T1000 (cell line): ENCODE results near the gene CHKB.
"Not testable (repeated sequence)": the region's sequence is repeated elsewhere in the genome, so short reads cannot be mapped to it uniquely, and the experiment has no call there.

ENCODE experiments used
- DNase-seq: peaks from one replicate; lab custom pipeline; 2025; ENCODE audit warnings: mixed read lengths; lab: John Stamatoyannopoulos, UW

The CHKB gene

DNA sequence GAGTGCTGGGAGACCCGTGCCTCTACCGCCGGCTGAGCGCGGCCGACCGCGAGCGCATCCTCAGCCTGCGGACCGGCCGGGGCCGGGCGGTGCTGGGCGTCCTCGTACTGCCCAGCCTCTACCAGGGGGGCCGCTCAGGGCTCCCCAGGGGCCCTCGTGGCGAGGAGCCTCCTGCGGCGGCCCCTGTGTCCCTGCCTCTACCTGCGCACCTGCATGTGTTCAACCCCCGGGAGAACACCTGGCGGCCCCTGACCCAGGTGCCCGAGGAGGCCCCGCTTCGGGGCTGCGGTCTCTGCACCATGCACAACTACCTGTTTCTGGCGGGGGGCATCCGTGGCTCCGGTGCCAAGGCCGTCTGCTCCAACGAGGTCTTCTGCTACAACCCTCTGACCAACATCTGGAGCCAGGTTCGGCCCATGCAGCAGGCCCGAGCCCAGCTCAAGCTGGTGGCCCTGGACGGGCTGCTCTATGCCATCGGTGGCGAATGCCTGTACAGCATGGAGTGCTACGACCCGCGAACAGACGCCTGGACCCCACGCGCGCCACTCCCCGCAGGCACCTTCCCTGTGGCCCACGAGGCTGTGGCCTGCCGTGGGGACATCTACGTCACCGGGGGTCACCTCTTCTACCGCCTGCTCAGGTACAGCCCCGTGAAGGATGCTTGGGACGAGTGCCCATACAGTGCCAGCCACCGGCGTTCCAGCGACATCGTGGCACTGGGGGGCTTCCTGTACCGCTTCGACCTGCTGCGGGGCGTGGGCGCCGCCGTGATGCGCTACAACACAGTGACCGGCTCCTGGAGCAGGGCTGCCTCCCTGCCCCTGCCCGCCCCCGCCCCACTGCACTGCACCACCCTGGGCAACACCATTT is 33.5 kb downstream of the CHKB start:
- DNase-seq, result no peak

DNA sequence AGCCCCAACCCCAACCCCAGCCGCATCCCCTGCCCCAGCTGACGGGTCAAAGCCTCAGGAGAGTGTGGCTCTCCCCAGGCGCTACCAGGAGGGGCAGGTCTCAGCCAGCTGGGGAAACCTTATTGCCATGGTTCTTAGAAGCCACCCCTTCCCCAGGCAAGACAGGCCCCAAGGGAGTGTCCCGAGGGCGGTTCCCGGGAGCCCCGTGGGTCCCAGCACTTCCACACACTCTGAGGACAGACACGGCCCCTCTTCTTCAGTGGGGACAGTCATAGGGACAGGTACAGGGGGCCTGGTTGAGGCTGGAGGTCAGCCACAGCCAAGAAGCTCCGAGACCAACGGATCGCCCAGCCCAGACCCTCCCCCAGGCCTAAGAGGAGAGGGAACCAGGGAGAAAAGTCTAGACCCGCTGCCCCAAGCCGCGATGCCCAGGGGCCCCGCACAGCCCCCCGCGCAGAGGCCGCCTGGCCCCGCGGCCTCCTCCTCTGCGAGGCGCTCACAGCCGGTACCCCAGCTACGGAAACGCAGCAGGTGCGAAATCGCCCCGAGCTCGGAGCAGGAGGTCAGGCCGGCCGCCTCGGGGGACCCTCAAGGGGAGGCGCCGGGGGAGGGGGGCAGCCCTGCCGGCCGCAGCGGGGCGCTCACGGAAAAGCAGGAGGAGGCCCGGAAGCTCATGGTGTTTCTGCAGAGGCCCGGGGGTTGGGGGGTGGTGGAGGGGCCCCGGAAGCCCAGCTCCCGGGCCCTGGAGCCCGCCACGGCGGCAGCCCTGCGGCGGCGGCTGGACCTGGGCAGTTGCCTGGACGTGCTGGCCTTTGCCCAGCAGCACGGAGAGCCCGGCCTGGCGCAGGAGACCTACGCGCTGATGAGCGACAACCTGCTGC is 34.4 kb downstream of the CHKB start:
- no peak for DNase-seq

GRCh38 chr22:50547263-50547985 is 35.2 kb downstream of the CHKB start:
- no peak for DNase-seq

- DNase-seq, result no peak
Observed at GRCh38 chr22:50546326-50547262, 36.1 kb downstream of the CHKB start.

- DNase-seq, result no peak
Observed at GRCh38 chr22:50545522-50546325, 36.9 kb downstream of the CHKB start, which contains the start of gene KLHDC7B. Gene KLHDC7B, plus strand, starts transcription at chr22:50545899. Its CDS starts 345 bp downstream, at chr22:50546244.

- no peak for DNase-seq
Observed at GRCh38 chr22:50544746-50545253, 37.8 kb downstream of the CHKB start.

GRCh38 chr22:50544078-50544745 is 38.4 kb downstream of the CHKB start:
- no peak for DNase-seq

DNA sequence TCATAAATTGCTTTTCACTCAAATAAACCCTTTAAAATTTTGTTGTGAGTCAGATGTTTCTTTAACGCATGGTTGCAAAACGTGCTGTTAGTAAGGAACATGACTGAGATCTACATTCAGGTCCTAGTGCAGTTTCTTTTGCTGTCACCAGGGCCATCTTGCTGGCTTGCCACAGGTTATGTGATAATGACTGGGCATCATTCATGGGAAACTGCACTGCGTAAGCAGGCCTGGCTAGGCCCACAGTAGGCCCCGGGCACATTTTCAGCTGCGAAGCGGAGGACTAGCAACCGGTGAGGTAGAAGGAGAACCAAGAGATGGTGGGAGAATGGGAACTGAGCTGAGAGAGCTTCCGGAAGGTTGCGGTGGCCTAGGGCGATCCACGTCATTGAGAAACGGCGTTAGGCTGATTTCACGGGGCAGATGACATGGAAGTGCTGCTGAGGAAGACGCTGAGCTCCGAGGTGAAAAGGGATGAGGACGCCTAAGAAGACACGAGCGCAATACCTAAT is 40.2 kb downstream of the CHKB start:
- no peak for DNase-seq

- not testable (repeated sequence) for DNase-seq
Observed at GRCh38 chr22:50541667-50542026, 41.0 kb downstream of the CHKB start.

- DNase-seq, result no peak
Observed at GRCh38 chr22:50540381-50540780, 42.3 kb downstream of the CHKB start.

DNA sequence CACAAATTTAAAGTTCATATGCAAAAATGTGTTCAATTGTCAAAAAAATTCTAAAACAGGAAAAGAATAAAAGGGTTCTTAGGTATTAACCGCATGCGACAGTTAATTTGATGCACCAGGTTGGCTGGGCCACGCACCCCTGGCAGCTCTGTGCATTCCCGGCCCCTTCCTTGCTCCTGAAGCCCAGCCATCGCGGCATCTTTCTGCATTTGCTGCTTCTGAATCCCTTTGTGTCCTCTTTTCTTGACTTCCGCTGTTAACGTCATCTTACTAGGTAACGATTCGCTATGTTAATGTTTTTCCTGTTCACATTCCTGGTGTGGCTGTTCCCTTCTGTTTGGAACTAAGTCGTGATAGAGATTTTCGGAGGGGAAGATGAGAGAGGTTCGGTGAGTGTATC is 44.9 kb downstream of the CHKB start:
- no peak for DNase-seq

- no peak for DNase-seq
Observed at GRCh38 chr22:50536226-50536625, 46.4 kb downstream of the CHKB start.

DNA sequence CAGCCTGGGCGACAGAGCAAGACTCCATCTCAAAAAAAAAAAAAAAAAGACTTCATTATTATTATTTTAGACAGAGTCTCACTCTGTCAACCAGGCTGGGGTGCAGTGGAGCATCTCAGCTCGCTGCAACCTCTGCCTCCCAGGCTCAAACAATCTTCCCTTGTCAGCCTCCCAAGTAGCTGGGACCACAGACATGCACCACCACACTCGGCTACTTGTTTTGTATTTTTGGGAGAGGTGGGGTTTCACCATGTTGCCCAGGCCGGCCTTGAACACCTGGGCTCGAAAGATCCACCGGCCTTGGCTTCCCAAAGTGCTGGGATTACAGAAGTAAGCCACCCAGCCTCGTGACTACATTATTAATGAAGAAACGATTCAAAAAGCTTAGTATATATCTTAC is 47.5 kb downstream of the CHKB start:
- DNase-seq, result no peak

DNA sequence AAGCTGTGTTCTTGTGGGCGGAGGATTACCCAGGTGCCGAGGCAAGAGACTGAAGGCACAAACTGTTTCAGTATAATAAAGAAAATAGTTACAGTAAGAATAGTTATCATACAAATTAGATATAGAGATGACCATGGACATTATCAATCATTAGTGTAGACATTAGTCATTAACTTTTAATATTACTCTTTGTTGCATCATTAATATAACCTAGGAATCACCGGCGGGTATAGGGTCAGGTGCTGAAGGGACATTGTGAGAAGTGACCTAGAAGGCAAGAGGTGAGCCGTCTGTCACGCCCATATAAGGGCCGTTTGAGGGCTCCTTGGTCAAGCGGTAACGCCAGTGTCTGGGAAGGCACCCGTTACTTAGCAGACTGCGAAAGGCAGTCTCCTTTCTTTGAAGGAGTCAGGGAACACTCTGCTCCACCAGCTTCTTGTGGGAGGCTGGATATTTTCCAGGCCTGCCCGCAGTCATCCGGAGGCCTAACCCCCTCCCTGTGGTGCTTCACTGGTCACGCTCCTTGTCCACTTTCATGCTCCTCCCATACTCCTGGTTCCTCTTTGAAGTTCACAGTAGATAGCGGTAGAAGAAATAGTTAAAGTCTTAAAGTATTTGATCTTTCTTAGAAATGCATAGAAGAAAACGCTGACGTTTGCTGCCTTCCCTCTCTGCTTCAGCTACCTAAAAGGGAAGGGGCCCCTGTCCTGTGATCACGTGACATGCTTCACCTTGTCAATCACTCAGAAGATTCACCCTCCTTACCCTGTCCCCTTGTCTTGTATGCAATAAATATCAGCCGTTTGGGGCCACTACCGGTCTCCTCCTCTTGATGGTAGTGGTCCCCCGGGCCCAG is 48.6 kb downstream of the CHKB start:
- DNase-seq, result not testable (repeated sequence)

GRCh38 chr22:50532824-50533796 is 49.5 kb downstream of the CHKB start:
- no peak for DNase-seq

DNA sequence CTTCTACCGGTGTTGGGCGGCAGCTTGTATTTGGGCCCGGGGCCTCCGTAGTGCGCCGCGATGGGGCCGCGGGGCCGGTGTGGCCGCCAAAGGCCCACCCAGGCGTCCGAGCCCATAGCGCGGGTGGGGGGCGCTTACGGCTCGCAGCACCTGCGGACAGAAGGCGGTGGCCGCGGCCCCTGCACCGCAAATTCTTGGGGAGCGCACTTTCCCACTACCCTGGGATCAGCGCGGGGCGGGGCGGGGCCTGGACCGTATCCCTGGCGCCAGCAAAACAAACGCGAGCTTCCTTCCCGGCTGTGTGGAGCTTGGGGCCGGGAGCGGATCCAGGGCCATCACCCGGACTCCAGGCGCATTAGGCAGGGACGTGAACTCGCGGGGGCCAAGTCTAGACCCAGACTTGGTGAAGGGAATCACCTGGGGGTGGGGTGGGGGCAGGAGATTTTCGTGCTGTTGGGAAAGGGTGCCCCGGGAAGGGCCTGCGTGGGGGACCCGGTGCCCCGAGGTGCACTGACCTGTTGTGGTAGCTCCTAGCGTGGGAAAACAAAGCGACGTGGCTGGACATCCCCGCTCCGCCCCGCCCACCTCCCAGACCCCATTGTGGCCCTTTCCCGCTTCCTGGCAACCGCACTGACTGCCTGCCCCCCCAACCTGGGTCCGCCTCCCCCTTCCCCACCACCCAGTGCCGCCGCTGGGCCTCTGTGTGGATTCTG is 50.5 kb downstream of the CHKB start:
- no peak for DNase-seq
